PC-3 (cell line): ENCODE measurements around the gene EEF1B2.
"Not testable (repeated sequence)": the region's sequence is repeated elsewhere in the genome, so short reads cannot be mapped to it uniquely, and the experiment has no call there.

Experiments
- EZH2phosphoT487 ChIP-seq: fragments of 300-600 bp; sonication (generic); IDR thresholded peaks from 2 replicates; pipeline ENCODE4 v1.6.1; 2018; ENCODE audit warnings: mild to moderate bottlenecking, antibody characterized with exemption, low read length, borderline replicate concordance
- TF ChIP-seq, protein P1 (sequence below): fragments of 300-600 bp; sonication (generic); conservative IDR thresholded peaks from 2 replicates; pipeline ENCODE4 v1.5.1; 2017; ENCODE audit warnings: antibody characterized with exemption, low read depth, mild to moderate bottlenecking, low read length

DNA sequence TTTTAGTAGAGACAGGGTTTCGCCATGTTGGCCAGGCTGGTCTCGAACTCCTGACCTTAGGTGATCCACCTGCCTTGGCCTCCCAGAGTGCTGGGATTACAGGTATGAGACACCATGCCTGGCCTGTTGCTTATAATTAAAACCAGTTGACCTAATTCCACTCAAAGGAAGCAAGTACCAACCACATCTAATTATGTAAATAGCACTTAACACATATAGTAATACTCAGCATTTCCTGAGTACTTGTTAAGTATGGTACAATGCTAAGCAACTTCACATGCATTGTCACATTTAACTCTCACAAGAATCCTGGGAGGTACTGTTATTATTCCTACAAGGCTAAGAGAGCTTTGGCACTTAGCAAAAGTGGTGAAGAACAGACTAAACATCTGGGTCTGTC lies 47.6 kb downstream of the EEF1B2 start:
- not testable (repeated sequence) for TF ChIP-seq EZH2phosphoT487
- TF ChIP-seq, protein P1, sequence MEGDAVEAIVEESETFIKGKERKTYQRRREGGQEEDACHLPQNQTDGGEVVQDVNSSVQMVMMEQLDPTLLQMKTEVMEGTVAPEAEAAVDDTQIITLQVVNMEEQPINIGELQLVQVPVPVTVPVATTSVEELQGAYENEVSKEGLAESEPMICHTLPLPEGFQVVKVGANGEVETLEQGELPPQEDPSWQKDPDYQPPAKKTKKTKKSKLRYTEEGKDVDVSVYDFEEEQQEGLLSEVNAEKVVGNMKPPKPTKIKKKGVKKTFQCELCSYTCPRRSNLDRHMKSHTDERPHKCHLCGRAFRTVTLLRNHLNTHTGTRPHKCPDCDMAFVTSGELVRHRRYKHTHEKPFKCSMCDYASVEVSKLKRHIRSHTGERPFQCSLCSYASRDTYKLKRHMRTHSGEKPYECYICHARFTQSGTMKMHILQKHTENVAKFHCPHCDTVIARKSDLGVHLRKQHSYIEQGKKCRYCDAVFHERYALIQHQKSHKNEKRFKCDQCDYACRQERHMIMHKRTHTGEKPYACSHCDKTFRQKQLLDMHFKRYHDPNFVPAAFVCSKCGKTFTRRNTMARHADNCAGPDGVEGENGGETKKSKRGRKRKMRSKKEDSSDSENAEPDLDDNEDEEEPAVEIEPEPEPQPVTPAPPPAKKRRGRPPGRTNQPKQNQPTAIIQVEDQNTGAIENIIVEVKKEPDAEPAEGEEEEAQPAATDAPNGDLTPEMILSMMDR = not testable (repeated sequence)
